ENCODE results near the gene BHLHE23. TPM values are rescaled to one million over a fixed set of nuclear protein-coding genes. Genes with fewer than 3 reads are reported as not detected.

The BHLHE23 gene
- polyA plus RNA-seq, 1 of the 3 experiments (the other 2 are of a cell fraction), result not detected

DNA sequence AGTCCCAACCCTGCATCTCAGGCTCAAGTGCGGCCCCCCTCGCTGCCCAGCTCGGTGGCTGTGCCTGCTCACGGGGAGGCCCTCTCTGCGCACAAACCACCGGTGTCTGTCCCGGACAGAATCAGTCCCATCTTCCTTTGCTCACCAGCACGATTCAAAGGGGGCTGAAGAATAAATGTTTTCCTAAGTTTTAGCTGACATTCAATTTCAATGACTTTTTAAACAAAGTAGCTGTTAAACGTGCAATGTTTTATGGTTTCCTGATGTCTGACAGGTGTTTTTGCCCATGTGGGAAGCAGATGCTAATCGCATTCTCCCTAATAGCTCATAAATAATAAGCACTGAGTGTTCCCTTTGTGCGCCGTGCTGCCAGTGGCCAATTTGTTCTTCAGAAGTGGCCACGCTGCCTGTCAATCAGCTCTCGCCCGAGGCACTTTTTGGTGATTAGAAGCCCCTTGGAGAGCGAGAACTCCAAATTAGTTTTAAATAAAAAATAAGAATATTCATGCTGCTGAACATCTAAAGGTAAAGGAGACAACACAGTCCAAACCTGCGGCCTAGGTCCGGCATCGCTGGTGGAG is 26.3 kb downstream of the BHLHE23 start:
- Histone ChIP-seq H3K27me3 (ENCODE audit: insufficient read depth) (peaks cover 51% of the 10 kb centered on the region), H3K4me1 (ENCODE audit: control insufficient read depth in 1 of 2, insufficient read depth in 2 of 2, low read depth in 1 of 2, low read length in 1 of 2) (peaks cover 0 to 6% of the 10 kb centered on the region in 2 experiments; a peak in 1 of 4 replicates), H2AFZ (ENCODE audit: low read depth) (no peak overlapping the region), H3K4me3 (ENCODE audit: low read depth in 2 of 2, low read length in 1 of 2) (no peak overlapping the region), H4K20me1 (ENCODE audit: insufficient read depth) (no peaks in the 10 kb centered on the region), H3K27ac (ENCODE audit: low read depth in 2 of 2, low read length in 1 of 2) (no peak overlapping the region), H3K9me3 (no peaks in the 10 kb centered on the region), H3K9me2 (no peaks in the 10 kb centered on the region), H3K4me2 (no peak overlapping the region), H3F3A (replicated peaks; ENCODE audit: insufficient read depth) (no peaks in the 10 kb centered on the region), H3K79me2 (ENCODE audit: insufficient read depth) (no peaks in the 10 kb centered on the region), H3K36me3 (replicated peaks in 1 of 2; ENCODE audit: control insufficient read depth in 1 of 2, insufficient read depth in 2 of 2, low read length in 1 of 2) (no peaks in the 10 kb centered on the region), H3K9ac (no peak overlapping the region)
- 11% methylated on average over 14 of the region's 19 CpGs for whole genome bisulfite sequencing (ENCODE audit: low lambda C conversion rate)
- ChIA-PET POLR2A (no interaction called here), CTCF (interaction anchor here (1.0 to 3.4 kb wide), 6 partner anchors 8 to 189 kb away, joined by 3 to 24 read pairs (median 4); no protein-coding TSS in a partner anchor)
- TF ChIP-seq RCOR1 (IDR thresholded peaks at IDR 0.05; ENCODE audit: low read length) (no peak), RXRA (IDR thresholded peaks at IDR 0.05; ENCODE audit: borderline replicate concordance, low read depth) (no peak), SMC3 (IDR thresholded peaks at IDR 0.05; ENCODE audit: low read depth, low read length) (no peak), USF1 (IDR thresholded peaks at IDR 0.05; ENCODE audit: borderline replicate concordance, low read depth) (no peak), GABPA (IDR thresholded peaks at IDR 0.05; ENCODE audit: low read depth) (no peak)
- TF ChIP-seq, protein P1, sequence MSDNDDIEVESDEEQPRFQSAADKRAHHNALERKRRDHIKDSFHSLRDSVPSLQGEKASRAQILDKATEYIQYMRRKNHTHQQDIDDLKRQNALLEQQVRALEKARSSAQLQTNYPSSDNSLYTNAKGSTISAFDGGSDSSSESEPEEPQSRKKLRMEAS (IDR thresholded peaks at IDR 0.05; ENCODE audit: low read depth), result no peak
- TF ChIP-seq, protein P2, sequence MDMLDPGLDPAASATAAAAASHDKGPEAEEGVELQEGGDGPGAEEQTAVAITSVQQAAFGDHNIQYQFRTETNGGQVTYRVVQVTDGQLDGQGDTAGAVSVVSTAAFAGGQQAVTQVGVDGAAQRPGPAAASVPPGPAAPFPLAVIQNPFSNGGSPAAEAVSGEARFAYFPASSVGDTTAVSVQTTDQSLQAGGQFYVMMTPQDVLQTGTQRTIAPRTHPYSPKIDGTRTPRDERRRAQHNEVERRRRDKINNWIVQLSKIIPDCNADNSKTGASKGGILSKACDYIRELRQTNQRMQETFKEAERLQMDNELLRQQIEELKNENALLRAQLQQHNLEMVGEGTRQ (IDR thresholded peaks at IDR 0.05; ENCODE audit: borderline replicate concordance, low read depth, low read length), result no peak
- DNase-seq, result no peak

GRCh38 chr20:62979876-62980373 is 26.8 kb downstream of the BHLHE23 start:
- H3K4me2 ChIP-seq, result no peak overlapping the region
- no peaks in the 10 kb centered on the region for H3F3A ChIP-seq (replicated peaks; ENCODE audit: insufficient read depth)
- H3K9ac ChIP-seq, result no peak overlapping the region
- peaks cover 0 to 6% of the 10 kb centered on the region in 2 experiments; a peak in 1 of 4 replicates for H3K4me1 ChIP-seq (ENCODE audit: control insufficient read depth in 1 of 2, insufficient read depth in 2 of 2, low read depth in 1 of 2, low read length in 1 of 2)
- H3K36me3 ChIP-seq (replicated peaks in 1 of 2; ENCODE audit: control insufficient read depth in 1 of 2, insufficient read depth in 2 of 2, low read length in 1 of 2), result no peaks in the 10 kb centered on the region
- CTCF ChIA-PET, result interaction anchor here (1.0 to 3.4 kb wide), 7 partner anchors 8 to 188 kb away, joined by 3 to 24 read pairs (median 4); no protein-coding TSS in a partner anchor
- H3K4me3 ChIP-seq (ENCODE audit: low read depth in 2 of 2, low read length in 1 of 2), result no peak overlapping the region
- DNase-seq, result no peak
- H2AFZ ChIP-seq (ENCODE audit: low read depth), result no peak overlapping the region
- H4K20me1 ChIP-seq (ENCODE audit: insufficient read depth), result no peaks in the 10 kb centered on the region
- WGBS (ENCODE audit: low lambda C conversion rate), result 6% methylated on average over 16 of the region's 19 CpGs
- POLR2A ChIA-PET, result no interaction called here
- no peaks in the 10 kb centered on the region for H3K79me2 ChIP-seq (ENCODE audit: insufficient read depth)
- peaks cover 56% of the 10 kb centered on the region for H3K27me3 ChIP-seq (ENCODE audit: insufficient read depth)
- TF ChIP-seq ZBTB33 (IDR thresholded peaks at IDR 0.05; ENCODE audit: borderline replicate concordance, low read depth), result no peak
- TF ChIP-seq RAD21 (IDR thresholded peaks at IDR 0.05; ENCODE audit: low read length), result no peak
- no peak for TF ChIP-seq RFX5 (IDR thresholded peaks at IDR 0.05; ENCODE audit: low read length)
- TF ChIP-seq TCF12 (IDR thresholded peaks at IDR 0.05), result no peak
- TF ChIP-seq, protein P1 (IDR thresholded peaks at IDR 0.05; ENCODE audit: low read depth), result no peak
- H3K9me3 ChIP-seq, result no peaks in the 10 kb centered on the region
- H3K9me2 ChIP-seq, result no peaks in the 10 kb centered on the region
- no peak overlapping the region for H3K27ac ChIP-seq (ENCODE audit: low read depth in 2 of 2, low read length in 1 of 2)

All from SK-N-SH (cell line).